GM19043 (cell line): ENCODE measurements around the gene BRD9.
A peak's percentile ranks its signal among the peaks of the same experiment; 100 is the strongest.
"Not testable (repeated sequence)": the region's sequence is repeated elsewhere in the genome, so short reads cannot be mapped to it uniquely, and the experiment has no call there.

ENCODE experiments used
- ATAC-seq: cut with Tn5 transposase; IDR thresholded peaks from one replicate; pipeline ENCODE4 v1.9.1; 2021; ENCODE audit warnings: low read depth; ENCODE audit not compliant: unreplicated experiment

Gene BRD9

GRCh38 chr5:892394-893136 lies at the start of gene BRD9, which contains the start of gene TRIP13:
Gene BRD9 (minus strand): TSS chr5:892801. CDS start chr5:892657, 144 bp downstream.
Gene TRIP13 (plus strand): TSS chr5:892884. CDS start chr5:892999, 115 bp downstream.
- peak; percentile 97 for ATAC-seq

GRCh38 chr5:940741-941140 lies 48.1 kb upstream of the BRD9 start:
- ATAC-seq = not testable (repeated sequence)

- no peak for ATAC-seq
Measured at GRCh38 chr5:939368-939767, 46.8 kb upstream of the BRD9 start.

- no peak for ATAC-seq
Measured at GRCh38 chr5:937151-937924, 44.7 kb upstream of the BRD9 start.

DNA sequence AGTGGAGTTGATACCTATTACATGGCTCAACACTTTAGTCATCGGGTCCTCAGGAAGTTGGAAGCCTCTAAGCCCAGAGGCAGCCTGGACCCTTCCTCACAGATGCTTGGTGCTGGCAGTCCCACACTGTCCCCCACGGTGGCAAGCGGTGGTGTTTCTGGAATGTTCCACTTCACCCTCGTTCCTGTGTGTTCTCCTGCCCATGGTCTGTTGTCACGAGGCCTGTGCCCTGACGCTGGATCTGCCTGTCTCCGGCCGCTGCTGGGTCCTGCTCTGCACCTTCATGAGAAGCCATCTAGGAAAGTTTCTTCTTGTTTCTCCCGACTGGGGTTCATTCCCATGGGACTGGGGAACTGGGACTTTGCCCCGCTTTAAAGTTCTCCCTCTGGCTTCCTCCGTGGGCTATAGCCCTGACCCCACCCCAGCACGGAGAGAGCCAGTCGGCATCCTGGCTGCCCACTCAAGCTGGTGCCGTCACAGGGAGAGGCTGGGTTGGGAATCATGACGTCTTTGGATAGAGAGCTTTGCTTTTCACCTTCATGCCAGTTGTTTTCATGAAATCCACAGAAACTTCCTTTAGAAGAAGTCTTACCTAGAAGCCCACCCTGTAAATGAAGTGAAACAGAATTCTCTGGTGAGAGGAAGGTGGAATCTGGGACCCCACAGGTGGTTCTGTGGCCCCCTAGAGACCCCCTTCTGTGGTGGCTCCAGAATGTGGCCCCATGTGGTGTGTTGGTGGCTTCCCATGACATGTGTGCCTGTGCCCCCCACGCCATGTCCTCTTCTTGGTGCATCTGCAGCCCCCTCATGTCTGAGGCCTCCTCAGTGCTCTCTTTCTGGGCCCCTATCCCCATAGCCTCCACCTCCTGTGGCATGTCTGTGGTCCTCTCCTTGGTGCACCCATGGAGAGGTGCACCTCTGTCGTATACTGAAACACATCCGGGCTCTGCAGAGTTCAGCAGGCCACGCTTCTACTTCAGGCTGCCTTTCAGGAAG lies 43.8 kb upstream of the BRD9 start:
- ATAC-seq = no peak

DNA sequence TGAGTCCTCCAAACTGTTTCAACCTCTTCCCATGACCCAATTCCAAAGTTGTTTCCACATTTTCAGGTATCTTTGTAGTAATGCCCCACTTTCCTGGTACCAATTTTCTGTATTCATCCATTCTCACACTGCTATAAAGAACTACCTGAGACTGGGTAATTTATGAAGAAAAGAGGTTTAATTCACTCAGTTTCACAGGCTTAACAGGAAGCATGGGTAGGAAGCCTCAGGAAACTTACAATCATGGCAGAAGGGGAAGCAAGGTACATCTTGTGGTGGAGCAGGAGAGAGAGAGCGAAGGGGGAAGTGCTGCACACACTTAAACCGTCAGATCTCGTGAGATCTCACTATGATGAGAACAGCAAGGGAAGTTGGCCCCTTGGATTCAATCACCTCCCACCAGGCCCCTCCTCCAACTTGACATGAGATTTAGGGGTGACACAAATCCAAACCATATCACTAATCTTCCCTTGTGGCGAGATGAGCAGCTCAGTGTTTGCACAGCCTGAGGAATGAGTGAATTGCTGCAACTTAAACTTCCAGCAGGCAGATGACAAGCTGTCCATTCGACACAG lies 43.0 kb upstream of the BRD9 start:
- ATAC-seq = no peak

- not testable (repeated sequence) for ATAC-seq
Measured at GRCh38 chr5:934381-934967, 41.9 kb upstream of the BRD9 start.

- ATAC-seq = not testable (repeated sequence)
Measured at GRCh38 chr5:933951-934350, 41.4 kb upstream of the BRD9 start.

DNA sequence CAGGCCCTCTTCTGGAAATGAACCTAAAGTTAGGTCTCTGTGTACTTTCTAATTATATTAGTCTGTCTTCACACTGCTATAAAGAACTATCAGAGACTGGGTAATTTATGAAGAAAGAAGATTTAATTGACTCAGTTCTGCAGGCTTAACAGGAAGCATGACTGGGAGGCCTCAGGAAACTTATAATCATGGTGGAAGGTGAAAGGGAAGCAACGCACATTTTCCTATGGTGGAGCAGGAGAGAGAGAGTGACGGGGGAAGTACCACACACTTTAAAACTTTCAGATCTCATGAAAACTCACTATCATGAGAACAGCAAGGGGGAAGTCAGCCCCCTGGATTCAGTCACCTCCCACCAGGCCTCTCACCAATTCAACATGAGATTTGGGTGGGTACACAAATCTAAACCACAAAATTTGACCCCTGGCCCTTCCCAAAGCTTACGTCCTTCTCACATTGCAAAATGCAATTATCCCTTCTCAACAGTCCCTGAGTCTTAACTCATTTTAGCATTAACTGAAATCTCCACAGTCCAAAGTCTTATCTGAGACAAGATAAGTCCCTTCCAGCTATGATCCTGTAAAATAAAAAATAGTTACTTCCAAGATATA lies 40.8 kb upstream of the BRD9 start:
- no peak for ATAC-seq

DNA sequence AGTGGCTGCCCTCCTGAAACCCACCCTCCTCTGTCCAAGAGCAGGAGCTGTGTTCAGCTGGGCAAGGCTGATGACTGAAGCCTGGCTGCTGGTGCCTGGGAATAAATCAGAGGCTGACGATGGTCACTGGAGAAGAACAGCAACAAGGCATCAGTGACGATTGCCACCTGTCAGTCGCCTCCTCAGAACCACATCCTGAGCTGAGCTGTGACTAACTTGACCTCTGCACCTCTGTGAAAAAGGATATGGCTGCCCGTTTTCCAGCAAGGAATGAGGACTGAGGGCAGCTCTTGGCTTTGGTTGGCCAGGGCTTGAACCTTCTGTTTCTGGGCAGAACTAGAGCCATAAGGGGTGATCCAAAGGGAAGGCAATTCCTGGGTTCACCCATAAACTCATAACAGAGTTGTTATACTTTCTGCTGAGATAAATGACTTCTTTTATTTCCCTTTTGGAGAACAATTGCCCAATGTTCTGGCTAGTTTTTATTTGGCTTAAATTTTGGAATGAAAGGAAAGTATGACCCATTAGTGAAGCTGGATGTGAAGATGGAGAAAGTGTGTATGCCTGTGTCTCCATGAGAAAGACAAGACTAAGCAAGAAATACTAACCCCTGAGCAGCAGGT lies 40.1 kb upstream of the BRD9 start:
- no peak for ATAC-seq

DNA sequence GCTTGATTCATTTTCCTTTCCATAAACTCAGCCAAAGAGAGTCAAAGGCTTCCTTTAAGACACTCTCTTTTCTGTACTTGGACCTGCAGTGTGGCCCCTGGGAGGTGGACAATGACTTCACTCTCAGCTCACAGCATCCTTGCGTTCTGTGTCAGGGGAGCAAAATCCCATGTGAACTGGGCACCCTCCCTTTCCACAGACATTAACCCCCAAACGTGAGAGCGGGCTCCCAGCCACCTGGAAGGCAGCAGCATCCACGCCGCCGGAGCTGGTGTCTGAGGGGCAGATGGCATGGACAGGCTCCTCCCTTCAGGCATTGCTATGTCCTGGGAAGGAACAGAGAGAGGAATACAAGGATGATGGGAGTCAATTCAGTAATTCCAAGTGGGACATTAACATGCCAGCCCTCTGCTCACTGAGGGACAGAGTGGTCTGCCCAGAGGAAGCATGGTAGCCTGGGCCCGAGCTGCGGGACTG lies 39.6 kb upstream of the BRD9 start:
- ATAC-seq = no peak

- ATAC-seq = no peak
Measured at GRCh38 chr5:931570-932145, 39.1 kb upstream of the BRD9 start.

GRCh38 chr5:930866-931265 lies 38.3 kb upstream of the BRD9 start:
- no peak for ATAC-seq

DNA sequence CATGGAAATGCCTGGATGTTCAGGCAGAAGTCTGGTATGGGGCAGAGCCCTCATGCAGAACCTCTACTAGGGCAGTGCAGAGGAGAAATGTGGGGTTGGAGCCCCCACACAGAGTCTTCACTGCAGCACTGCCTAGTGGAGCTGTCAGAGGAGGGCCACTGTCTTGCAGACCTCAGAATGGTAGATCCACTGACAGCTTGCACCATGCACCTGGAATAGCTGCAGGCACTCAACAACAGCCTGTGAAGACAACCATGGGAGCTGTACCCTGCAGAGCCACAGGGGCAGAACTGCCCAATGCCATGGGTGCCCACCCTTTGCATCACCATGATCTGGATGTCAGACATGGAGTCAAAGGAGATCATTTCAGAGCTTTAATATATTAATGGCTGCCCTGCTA lies 37.0 kb upstream of the BRD9 start:
- ATAC-seq = no peak

DNA sequence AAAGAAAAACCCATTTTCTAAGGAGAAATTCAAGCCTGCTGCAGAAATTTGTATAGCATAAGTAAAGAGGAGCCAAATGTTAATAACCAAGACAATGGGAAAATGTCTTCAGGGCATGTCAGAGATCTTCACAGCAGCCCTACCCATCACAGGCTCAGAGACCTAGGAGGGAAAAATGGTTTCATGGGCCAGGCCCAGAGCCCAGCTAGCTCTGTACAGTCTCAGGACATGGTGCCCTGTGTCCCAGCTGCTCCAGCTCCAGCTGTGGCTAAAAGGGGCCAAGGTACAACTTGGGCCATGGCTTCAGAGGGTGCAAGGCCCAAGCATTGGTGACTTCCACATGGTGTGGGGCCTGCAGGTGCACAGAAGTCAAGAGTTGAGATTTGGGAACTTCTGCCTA lies 36.6 kb upstream of the BRD9 start:
- not testable (repeated sequence) for ATAC-seq

- ATAC-seq = no peak
Measured at GRCh38 chr5:927172-928015, 34.8 kb upstream of the BRD9 start.

DNA sequence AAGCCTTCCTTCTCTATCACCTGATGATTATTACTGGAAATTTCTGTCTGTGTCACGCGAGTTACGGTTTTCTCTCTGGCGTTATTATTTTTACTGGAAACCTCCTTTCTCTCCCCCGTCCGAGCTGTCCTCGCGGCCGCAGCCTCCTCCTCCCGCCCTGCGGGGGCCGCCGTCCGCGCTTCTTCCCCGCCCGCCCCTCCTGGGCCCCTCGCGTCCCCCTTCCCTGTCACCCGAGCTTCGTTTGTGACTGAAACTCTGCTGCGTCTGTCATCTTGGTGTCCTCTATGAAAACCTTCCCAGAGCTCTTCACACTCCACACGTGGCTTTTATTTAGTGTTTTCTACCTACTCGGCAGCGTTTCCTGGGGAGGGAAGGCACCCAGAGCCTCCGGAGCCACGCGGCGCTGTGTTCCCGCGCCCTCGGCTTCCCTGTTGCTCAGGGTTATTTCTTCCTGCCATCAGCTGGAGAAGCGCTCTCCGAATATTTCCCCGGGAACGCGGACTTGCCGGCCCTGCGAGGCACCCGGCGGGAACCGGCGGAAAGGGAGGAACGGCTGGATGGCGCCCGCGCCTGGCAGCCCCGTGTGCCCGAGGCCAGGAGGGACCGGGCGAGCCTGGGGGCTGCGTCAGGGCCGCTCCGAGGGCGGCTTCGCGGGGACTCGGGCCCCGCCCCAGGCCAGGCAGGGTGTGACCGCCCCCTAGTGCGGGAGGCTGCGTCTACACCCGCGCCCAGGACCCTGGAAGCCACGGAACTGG lies 34.0 kb upstream of the BRD9 start:
- no peak for ATAC-seq
